ENCODE data around the gene CYP51A1.

Gene CYP51A1

DNA sequence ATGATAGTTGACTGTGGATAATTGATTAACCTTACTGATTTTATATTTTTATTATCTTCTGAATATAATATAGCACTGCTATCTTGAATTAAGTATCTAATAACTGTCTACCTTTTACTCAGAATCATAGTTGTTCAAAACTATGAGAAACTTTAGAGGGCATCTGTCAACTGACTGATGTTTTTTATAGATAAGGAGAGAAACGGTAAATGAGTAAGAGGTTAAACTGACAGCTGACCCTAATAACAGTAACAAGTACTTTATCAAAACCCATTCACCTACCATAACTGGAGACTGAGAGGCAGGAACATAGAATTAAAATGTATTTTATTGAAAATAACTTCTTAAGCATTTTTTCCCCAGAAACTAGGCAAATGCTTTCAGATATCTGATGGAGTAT, 62.2 kb downstream of the CYP51A1 start:
- TF ChIP-seq FOXP2 (optimal IDR thresholded peaks at IDR 0.05; ENCODE audit: borderline replicate concordance, extremely low read depth, extremely low read length, insufficient read depth) (no peak), POLR2AphosphoS5 (IDR thresholded peaks at IDR 0.05; ENCODE audit: low read depth, low read length) (no peak), TAF1 (IDR thresholded peaks at IDR 0.05; ENCODE audit: borderline replicate concordance, insufficient read depth, low read length) (no peak), SIN3A (IDR thresholded peaks at IDR 0.05; ENCODE audit: borderline replicate concordance, insufficient read depth, low read length) (no peak)
- TF ChIP-seq, protein P1, sequence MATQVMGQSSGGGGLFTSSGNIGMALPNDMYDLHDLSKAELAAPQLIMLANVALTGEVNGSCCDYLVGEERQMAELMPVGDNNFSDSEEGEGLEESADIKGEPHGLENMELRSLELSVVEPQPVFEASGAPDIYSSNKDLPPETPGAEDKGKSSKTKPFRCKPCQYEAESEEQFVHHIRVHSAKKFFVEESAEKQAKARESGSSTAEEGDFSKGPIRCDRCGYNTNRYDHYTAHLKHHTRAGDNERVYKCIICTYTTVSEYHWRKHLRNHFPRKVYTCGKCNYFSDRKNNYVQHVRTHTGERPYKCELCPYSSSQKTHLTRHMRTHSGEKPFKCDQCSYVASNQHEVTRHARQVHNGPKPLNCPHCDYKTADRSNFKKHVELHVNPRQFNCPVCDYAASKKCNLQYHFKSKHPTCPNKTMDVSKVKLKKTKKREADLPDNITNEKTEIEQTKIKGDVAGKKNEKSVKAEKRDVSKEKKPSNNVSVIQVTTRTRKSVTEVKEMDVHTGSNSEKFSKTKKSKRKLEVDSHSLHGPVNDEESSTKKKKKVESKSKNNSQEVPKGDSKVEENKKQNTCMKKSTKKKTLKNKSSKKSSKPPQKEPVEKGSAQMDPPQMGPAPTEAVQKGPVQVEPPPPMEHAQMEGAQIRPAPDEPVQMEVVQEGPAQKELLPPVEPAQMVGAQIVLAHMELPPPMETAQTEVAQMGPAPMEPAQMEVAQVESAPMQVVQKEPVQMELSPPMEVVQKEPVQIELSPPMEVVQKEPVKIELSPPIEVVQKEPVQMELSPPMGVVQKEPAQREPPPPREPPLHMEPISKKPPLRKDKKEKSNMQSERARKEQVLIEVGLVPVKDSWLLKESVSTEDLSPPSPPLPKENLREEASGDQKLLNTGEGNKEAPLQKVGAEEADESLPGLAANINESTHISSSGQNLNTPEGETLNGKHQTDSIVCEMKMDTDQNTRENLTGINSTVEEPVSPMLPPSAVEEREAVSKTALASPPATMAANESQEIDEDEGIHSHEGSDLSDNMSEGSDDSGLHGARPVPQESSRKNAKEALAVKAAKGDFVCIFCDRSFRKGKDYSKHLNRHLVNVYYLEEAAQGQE (IDR thresholded peaks at IDR 0.05; ENCODE audit: insufficient read depth in 1 of 2, low read depth in 2 of 2, low read length in 2 of 2), result no peak

DNA sequence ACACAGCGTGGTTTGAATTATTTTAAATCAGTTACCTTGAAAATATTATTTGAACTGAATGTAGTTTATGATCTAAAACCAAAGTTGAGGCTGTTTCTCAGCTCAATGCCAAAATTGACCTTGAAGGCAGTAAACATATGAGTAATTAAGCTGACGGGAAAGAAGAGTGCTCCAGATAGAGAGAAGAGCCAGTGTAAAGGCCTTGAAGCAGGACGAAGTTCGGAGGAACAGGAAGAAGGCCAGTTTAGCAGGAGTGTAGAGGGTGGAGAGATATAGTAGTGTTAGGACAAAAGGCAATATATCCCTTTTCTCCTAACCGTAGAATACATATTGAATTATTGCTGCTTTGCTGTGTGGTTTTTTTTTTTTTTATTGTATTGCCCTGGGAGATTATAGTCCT, 63.2 kb downstream of the CYP51A1 start:
- no peak for TF ChIP-seq POLR2AphosphoS5 (IDR thresholded peaks at IDR 0.05; ENCODE audit: low read depth, low read length)
- TF ChIP-seq SIN3A (IDR thresholded peaks at IDR 0.05; ENCODE audit: borderline replicate concordance, insufficient read depth, low read length), result no peak
- TF ChIP-seq, protein P1 (IDR thresholded peaks at IDR 0.05; ENCODE audit: insufficient read depth in 1 of 2, low read depth in 2 of 2, low read length in 2 of 2), result no peak
- TF ChIP-seq TAF1 (IDR thresholded peaks at IDR 0.05; ENCODE audit: borderline replicate concordance, insufficient read depth, low read length), result no peak
- no peak for TF ChIP-seq FOXP2 (optimal IDR thresholded peaks at IDR 0.05; ENCODE audit: borderline replicate concordance, extremely low read depth, extremely low read length, insufficient read depth)

DNA sequence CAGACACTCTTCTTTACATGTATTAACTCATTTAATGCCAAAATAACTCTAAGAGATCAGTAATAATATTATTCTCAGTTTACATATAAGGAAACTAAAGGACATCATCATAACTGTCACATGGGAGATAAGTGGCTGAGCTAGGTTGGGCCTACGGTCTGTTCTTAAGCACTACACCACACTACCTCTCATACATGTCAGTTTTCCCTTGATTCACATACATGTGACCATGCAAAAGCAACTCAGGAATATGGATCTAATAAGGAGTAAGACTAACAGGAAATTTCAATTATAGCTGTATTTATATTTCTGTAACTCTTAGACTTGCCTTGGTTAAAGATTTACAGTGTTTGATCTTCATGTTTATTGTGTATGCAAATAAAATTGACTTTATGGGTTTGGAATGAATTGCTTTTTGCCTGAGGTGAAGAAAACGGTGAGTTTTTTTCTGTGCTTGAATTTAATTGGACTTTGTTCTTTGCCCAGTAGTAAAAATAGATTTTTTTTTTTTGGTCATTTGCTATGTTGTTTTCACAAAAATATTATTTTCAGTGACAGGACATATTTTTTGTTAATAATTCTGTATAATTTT, 69.7 kb downstream of the CYP51A1 start:
- no peak for TF ChIP-seq FOXP2 (optimal IDR thresholded peaks at IDR 0.05; ENCODE audit: borderline replicate concordance, extremely low read depth, extremely low read length, insufficient read depth)
- no peak for TF ChIP-seq POLR2AphosphoS5 (IDR thresholded peaks at IDR 0.05; ENCODE audit: low read depth, low read length)
- TF ChIP-seq, protein P1 (IDR thresholded peaks at IDR 0.05; ENCODE audit: insufficient read depth in 1 of 2, low read depth in 2 of 2, low read length in 2 of 2), result no peak
- TF ChIP-seq SIN3A (IDR thresholded peaks at IDR 0.05; ENCODE audit: borderline replicate concordance, insufficient read depth, low read length), result no peak
- TF ChIP-seq TAF1 (IDR thresholded peaks at IDR 0.05; ENCODE audit: borderline replicate concordance, insufficient read depth, low read length), result no peak
